Epidermal melanocyte (primary cell): ENCODE data around the gene PANX1.
A peak's percentile ranks its signal among the peaks of the same experiment; 100 is the strongest.
"Not testable (repeated sequence)": the region's sequence is repeated elsewhere in the genome, so short reads cannot be mapped to it uniquely, and the experiment has no call there.

ENCODE experiments used
- DNase-seq: peaks from one replicate; pipeline ENCODE4 v3.0.0; 2011; ENCODE audit warnings: low spot score; ENCODE audit not compliant: insufficient read length

Gene PANX1

DNA sequence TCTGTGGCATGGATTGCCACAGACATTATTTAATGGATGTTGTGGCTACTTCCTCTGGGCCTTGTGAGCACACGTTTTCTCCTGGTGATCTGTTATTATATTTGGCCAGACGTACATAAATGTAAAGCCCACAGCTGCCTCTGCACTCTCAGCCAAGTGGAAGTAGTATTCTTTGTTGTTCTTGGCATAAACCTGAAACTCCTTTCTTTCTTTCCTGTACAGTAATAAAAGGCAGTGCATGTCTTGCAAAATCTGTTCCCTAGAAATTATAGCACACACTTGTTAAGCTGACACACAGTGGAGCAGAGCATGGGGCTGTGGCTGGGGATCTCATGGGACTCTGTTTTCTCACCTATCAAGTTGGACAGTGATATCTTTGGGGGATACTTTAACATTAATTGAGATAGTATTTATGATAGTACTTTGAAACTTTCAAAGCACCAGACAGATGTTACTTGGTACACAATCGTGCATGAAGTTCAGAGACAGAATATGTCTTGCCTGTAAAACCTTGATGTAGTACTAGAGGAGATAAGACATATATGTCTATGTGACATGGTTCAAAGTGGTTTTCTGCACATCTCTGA is 20.9 kb downstream of the PANX1 start:
- DNase-seq, result no peak

DNA sequence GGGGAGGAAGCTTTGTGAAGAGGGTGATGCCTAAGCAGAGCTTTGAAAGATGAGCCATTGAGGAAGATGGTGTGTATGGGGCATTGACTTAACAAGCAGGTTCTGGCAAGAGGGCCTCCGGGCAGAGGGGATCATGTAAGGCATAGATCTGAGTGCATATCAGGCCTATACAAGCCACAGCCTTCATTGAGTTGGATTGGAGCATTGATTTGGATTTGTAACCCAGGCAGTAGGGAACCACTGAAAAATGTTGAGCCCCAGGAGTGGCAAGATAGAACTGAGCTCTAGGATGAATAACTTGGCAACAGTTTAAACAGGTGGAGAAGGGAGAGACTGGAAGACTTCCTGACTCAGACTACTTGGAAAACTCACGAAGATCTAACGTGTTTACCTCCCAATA is 21.4 kb downstream of the PANX1 start:
- no peak for DNase-seq

DNA sequence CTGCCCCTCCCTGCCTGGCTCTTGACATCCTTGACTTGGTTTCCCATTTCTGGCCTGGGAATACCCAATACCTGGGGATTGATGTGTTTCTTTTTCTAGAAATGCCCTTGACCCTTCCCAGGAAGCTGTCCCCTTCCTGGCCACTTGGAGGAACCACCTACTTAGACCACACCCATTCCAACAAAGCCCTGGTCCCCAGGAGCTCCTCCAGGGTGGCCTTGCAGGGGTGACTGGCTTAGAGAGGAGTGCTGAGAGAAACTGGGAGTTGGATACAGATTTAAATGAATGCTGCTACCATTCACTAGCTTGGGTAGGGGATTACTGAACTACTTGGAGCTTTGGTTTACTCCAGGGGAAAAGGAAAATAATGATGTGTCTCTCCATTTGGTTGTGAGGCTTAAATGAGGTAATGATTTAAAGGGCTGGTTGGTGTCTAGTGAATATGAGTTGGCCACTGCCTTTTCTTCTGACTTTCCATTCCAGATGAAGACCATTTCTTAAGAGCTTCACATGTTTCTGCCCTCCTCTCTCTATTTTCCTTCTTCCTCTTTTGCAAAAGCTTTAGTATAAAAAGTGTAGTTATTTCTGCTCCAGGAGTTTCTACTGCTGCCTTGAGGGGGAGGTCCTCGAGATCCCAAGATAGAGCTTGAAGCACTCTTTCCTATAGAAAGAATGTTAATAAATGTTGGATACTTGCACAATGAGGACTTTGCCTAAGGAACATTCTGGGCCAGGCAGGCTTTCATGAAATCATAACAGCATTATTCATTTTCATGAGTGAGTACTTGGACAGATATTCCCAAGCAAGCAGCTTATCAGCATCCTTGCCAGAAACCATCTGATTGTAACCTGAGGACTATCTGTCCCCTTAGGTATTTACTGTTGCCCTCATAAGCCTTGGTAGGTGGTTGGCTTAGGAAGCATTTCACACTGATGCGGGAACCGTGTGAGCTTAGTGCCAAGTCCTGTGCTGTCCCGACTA is 22.4 kb downstream of the PANX1 start:
- DNase-seq, result no peak

DNA sequence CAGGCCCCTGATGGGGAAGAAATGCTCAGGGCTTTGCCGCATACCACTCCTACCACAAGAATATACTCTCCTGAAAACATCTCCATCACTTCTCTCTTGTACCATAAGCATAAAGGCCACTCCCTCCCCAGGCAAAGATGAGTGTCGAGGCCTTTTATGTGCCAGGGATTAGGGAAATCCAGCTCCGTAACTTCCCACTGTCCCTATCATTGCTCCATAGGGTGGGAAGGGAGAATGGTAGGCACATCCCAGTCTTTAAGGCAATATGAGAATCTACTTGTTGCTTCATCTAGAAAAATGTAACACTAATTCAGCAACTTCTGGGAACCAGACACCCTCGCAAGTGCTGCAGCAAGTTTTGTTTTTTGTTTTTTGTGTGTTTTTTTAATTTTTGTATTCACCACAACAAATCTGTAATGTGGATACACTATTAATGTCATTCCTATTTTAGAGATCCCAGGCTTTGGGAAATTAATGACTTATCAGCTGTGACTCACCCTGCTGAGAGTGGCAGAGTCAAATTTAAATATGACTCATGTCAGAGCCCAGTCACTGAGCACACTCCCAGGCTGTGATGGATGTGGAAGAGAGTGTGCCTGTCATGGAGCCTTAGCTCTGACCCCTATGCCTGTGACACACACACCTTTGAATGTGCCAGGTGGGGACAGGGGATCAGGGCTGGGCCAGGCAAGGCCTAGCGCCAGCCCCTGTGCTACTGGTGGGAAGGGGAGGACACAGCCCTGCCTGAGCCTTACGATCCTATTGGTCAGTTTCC is 23.4 kb downstream of the PANX1 start:
- DNase-seq, result no peak

DNA sequence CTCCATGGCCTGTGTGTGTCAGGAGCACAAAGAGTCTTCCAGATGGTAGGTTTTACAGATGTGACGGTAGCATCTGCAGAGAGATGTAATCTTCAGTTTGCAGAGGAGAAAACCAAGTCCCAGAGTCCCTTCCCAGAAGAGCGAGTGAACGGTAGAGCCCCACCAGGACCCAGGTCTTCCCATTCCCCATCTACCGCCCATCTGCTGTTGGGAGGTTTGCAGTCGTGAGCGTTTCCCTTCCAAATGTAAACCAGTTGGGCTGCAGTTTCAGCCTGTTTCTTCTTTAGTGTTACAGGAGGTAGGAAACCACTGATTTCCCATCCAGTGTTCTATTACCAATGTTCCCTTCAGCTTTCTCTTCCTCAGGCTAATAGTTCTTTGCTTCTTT is 24.0 kb downstream of the PANX1 start:
- no peak for DNase-seq

DNA sequence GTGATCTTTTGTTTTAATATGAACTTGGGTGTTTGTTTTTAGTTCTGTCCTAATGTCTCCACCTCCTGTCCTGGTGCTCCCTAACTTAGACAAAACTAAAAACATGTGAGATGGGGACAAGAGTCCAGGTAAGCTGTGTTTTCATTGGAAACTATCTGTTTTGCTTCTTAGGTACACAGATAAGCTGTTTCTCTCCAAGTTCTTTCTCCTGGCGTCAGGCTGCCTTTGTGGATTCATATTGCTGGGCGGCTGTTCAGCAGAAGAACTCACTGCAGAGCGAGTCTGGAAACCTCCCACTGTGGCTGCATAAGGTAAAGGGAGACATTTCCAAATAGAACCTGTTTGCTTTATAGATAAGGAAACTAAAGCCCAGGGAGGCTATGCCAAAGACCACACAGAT is 24.7 kb downstream of the PANX1 start:
- no peak for DNase-seq

DNA sequence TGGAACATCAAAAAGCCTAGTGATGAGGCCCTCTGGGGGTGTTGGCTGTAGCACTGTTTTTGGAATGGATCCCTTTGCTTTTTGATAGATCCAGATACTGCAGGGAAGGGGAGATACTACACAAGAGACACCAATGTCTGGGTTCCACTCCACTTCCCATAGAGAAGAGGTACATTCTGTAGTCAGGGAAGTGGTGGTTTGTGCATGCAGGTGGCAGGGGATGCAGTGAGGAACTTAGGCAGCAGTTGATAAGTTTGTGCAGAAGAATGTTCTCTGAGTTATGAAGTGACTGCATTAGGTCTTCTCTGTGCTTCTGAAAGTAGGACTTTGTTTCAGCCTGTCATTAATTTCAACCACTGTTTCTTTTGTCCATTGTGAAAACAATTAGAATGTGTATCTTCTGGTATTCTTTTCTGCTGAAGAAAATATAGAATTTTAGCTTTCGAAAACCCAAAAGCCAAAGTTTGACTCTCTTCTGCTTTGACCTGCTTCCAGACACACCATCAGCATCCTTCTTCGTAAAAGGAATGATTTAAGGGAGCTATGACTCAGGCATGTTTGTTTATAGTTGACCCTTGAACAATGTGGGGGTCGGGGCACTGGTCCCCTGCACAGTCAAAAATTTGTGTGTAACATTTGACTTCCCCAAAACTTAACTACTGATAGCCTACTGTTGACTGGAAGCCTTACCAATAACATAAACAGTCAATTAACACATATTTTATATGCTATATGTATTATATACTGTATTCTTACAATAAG is 25.6 kb downstream of the PANX1 start:
- no peak for DNase-seq

DNA sequence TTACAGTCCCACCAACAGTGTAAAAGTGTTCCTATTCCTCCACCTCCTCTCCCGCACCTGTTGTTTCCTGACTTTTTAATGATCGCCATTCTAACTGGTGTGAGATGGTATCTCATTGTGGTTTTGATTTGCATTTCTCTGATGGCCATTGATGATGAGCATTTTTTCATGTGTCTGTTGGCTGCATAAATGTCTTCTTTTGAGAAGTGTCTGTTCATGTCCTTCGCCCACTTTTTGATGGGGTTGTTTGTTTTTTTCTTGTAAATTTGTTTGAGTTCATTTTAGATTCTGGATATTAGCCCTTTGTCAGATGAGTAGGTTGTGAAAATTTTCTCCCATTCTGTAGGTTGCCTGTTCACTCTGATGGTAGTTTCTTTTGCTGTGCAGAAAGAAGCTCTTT is 28.7 kb downstream of the PANX1 start:
- not testable (repeated sequence) for DNase-seq

DNA sequence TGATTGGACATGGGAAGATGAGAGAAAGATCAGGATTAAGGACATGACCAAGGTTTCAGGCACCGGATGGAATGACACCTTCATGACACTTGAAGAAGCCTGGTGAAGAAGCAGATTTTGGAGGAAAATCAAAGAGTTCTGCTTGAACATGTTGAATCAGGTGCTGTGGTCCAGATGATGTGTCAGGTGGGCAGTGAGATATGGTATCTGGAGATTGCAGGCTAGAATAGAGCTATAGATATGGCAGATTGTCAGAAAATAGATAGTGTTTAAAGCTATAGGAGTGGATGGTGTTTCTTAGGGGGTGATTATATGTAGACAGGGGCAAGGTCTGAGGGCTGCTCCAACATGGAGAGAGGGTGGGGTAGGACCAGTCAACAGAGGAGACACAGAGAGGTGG is 40.2 kb downstream of the PANX1 start:
- DNase-seq, result no peak

DNA sequence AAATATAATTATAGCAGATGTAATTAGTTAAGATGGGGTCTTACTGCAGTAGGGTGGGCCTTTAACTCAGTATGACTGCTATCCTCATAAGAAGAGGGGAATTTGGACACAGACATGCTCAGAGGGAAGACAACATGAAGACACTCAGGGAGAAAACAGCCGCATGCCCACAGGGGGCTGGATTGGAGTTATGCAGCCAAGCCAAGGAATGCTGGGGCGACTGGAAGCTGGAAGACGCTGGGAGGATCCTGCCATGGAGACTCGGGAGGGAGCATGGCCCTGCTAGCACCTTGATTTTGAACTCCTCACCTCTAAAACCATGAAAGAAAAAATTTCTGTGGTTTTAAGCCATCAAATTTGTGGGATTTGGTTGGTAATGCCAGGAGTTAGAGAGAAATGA is 40.9 kb downstream of the PANX1 start:
- no peak for DNase-seq

DNA sequence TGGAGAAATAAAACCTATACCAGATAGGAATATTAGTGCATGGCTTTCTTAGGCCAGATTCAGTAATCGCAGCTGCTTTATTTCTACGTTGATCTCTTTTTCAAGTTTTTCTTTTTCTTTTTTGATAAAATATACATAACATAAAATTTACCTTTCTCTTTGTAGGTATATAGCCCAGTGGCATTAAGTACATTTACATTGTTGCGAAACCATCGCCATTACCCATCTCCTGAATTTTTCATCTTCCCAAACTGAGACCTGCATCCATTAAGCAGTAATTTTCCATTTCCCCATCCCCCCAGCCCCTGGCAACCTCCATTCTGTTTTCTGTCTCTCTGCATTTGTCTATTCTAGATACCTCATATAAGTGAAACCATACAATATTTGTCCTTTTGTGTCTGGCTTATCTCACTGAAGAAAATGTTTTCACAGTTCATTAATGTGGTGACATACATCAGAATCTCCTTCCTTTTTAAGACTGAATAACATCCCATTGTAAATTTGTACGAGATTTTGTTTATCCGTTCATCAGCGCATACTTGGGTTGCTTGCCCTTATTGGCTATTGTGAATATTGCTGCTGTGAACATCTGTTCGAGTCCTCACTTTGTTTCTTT is 41.4 kb downstream of the PANX1 start:
- DNase-seq, result no peak

DNA sequence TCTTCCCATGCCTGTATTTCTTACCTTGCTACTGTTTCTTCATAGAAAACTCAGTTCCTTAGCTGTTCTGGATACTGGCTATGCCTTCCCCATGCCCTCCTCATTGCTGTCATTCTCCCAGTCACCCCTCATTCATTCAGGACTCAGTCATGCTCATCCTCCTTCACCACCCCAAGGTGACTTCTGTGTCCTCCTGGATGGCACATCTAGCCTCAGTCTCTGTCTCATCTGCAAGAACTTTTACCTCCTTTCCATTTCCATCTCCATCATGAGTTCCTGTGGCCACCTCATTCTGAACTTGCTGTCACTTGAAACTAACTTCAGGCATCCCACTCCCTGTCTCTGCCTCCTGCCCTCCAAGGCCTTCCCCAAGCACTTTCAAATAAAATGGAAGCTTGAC is 42.3 kb downstream of the PANX1 start:
- DNase-seq, result no peak

DNA sequence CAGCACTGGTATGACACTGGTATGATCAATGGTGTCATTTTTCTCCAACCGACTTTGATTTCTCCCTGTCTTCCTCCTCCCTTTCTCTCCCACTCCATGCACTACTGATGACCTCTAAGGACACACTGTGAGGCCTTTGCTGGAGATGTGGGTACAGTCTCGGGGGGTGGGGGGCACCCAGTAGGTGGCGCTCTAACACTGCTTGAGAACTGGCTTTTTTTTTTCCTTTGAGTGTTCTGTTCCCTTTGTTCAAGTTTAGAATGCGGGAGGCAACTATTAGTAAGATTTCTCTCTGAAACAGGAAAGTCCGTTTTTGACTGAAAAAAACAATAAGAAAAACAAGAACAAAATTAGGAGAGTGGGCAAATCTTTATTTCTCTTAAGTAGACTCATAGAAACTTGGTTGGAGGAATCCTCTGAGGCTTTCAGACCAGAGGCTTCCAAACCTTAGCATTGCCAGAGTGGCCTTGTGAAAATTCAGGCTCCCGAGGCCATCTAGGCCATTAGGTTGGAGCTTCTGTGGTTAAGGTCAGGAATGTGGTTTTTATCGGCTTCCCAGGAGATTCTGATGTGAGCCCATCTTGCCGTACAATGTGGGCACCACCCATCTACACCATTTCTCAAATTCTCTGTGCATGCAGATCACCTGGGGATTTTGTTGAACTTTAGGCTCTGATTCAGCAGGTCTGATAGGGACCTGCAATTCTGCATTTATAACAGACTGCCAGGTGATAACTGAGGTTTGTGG is 43.2 kb downstream of the PANX1 start:
- DNase-seq, result no peak

DNA sequence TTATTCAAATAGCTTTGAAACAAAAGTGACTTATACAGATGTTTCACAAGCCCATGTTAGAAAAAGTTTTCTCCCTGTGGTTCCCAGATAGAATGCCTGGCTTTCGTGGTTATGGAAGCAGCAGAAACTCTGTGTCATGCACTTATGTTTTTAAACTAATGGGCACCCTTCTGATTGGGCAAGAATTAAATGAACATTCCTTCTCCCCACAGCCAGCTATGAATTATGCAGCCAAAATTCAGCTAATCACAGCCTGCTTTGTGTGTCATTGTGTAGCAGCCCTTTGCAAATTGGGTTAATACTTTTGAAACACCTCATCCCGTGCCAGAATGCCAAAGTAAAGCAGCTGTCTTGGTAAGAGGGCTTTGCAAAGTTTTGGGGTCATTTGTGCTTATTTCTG is 46.9 kb downstream of the PANX1 start:
- peak; percentile 71 for DNase-seq

DNA sequence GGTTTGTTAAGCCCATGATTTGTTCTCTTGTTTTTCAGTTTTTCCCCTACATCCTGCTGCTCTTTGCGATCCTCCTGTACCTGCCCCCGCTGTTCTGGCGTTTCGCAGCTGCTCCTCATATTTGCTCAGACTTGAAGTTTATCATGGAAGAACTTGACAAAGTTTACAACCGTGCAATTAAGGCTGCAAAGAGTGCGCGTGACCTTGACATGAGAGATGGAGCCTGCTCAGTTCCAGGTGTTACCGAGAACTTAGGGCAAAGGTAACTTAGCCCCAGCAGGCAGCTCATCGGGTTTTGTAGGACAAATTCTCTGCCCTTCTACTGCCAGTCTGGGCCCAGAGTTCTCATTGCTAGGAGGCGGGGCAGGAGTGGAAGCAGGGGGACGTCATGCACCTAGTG is 49.7 kb downstream of the PANX1 start:
- no peak for DNase-seq

DNA sequence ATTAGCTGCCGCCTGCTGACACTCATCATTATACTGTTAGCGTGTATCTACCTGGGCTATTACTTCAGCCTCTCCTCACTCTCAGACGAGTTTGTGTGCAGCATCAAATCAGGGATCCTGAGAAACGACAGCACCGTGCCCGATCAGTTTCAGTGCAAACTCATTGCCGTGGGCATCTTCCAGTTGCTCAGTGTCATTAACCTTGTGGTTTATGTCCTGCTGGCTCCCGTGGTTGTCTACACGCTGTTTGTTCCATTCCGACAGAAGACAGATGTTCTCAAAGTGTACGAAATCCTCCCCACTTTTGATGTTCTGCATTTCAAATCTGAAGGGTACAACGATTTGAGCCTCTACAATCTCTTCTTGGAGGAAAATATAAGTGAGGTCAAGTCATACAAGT is 51.1 kb downstream of the PANX1 start:
- no peak for DNase-seq

DNA sequence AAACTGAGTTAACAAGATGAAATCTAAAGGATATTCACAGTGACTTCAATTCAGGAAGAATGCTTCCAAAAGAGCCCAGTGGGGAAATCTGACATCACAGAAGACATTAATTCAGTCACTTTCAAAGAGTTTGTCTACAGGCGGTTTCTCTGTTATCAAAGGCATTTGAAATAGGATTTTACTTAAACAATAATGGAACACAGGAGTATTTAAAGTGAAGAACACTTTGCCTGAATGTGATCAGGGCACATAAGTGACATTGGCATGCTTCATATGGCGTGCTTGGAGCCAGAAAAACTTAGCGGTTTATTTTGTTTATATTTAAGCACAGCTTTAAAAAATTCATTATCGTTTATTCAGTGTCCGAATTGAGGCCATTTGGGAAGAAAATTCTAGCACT is 52.9 kb downstream of the PANX1 start:
- DNase-seq, result no peak

DNA sequence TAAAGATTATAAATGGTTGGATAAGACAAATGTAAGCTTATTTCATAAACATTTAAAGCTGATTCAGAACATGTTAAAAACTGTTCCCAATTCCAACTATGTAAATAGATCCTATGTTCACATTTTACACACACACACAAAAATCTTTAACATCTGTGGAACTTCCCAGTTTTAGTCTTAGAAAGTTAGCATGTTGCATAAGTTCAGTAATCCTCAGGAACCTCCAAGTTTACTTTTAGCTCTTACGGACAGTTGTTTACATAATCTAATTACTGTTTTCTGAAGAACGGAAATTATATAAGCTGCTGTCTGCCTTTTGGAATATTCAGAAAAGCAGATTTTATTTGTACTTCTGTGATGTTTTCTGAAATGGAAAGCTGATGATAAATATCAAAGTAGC is 53.3 kb downstream of the PANX1 start:
- DNase-seq, result no peak

DNA sequence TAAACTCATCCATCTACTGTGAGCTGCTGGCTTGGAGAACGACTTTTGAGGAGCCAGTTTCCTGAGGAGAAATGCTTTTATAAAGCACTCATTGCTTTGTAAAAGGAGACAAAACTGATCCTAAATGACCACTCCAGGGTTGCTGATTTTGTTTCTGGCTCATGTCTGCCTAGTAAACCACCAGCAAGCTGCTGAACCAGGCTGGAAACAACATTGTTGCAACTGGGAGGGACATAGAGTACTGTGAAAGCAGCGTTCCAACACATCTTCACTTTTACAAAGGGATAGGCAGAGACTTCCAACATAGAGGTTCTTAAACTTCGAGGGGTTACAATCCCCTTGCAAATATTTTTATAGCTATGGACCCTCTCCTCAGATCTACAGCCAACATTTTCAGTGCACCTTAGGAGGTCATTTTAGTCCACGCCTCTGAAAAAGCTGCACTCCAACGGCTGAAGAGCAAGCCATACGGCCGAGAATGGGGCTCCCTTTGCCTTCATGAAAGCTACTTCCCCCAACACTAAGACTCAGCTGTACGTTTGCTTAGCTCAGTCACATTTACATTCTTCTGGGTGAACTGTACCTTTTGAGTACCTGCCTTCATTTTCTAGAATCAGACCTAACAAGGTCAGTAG is 54.7 kb downstream of the PANX1 start:
- DNase-seq, result no peak

DNA sequence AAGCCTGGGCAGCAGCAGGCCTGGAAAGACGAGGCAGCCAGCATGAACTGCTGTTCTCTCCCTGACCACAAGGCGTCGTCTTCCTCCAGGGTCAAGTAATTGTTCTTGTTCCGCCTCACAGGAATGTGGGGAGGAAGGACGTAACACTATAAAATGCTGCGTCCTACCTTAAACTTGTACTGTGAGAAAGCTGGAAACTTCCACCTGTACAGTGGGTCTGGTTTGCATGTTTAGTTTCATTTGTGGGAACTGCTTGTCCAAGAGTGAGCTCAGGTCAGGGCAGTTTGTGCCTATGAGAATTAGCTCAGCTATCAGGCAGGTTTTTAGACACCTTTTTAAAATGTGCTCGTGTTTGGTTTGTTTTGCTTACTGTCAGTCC is 55.2 kb downstream of the PANX1 start:
- DNase-seq, result no peak
